ENCODE results near the gene MRFAP1L1. TPM values are rescaled to one million over a fixed set of nuclear protein-coding genes. Genes with fewer than 3 reads are reported as not detected.

Gene MRFAP1L1
- total RNA-seq, 6 donors from 2014 or later: 24.6 to 71.3 (median 50.8) TPM

GRCh38 chr4:6699388-6699787 lies 10.3 kb downstream of the MRFAP1L1 start:
- H3K36me3 ChIP-seq: peaks cover 0 to 12% (median 4%) of the 10 kb centered on the region in 4 donors
- H3K27ac ChIP-seq: no peak overlapping the region
- TF ChIP-seq EP300 (IDR thresholded peaks at IDR 0.05) (no peak), POLR2A (IDR thresholded peaks at IDR 0.05) (no peak), POLR2AphosphoS5 (IDR thresholded peaks at IDR 0.05) (no peak)
- TF ChIP-seq, protein P1, sequence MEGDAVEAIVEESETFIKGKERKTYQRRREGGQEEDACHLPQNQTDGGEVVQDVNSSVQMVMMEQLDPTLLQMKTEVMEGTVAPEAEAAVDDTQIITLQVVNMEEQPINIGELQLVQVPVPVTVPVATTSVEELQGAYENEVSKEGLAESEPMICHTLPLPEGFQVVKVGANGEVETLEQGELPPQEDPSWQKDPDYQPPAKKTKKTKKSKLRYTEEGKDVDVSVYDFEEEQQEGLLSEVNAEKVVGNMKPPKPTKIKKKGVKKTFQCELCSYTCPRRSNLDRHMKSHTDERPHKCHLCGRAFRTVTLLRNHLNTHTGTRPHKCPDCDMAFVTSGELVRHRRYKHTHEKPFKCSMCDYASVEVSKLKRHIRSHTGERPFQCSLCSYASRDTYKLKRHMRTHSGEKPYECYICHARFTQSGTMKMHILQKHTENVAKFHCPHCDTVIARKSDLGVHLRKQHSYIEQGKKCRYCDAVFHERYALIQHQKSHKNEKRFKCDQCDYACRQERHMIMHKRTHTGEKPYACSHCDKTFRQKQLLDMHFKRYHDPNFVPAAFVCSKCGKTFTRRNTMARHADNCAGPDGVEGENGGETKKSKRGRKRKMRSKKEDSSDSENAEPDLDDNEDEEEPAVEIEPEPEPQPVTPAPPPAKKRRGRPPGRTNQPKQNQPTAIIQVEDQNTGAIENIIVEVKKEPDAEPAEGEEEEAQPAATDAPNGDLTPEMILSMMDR (IDR thresholded peaks at IDR 0.05): no peak
- WGBS, 2 donors: 82 to 89% methylated on average over 5 of the region's 5 CpGs
- DNase-seq (no peak), ATAC-seq (ENCODE audit: low FRiP score in 2 of 2) (no peak)
- H3K9me3 ChIP-seq: no peaks in the 10 kb centered on the region
- no peak overlapping the region for H3K4me3 ChIP-seq
- no peaks in the 10 kb centered on the region for H3K27me3 ChIP-seq
- peaks cover 21 to 34% (median 24%) of the 10 kb centered on the region in 4 donors for H3K4me1 ChIP-seq

GRCh38 chr4:6697131-6697530 lies 12.5 kb downstream of the MRFAP1L1 start:
- Histone ChIP-seq H3K36me3 (peaks cover 0 to 12% (median 0%) of the 10 kb centered on the region in 4 donors), H3K27ac (peak overlapping the region in 3 of 4 donors; percentile 54 to 87 (median 85))

DNA sequence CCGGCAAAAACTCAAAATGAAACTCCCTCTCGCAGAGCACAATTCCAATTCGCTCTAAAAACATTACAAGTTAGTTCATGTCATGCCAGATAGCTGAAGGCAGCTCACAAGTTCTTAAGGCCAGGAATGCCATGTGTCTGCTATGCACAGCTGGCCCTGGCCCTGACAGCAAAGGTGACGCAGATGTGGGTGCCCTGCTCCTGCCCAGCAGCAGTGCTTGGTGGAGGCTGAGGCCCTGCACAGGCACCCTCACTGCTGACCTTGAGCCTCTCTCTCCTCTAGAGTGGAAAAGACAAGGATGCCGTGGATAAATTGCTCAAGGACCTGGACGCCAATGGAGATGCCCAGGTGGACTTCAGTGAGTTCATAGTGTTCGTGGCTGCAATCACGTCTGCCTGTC lies 13.1 kb downstream of the MRFAP1L1 start:
- TF ChIP-seq EP300 (IDR thresholded peaks at IDR 0.05): no peak
- WGBS, 2 donors: 61 to 64% methylated on average over 5 to 8 of the region's 8 CpGs
- Histone ChIP-seq H3K4me1 (peaks cover 24 to 52% (median 41%) of the 10 kb centered on the region in 4 donors), H3K9me3 (no peaks in the 10 kb centered on the region), H3K4me3 (no peak overlapping the region), H3K27me3 (no peaks in the 10 kb centered on the region), H3K36me3 (peaks cover 0 to 12% (median 0%) of the 10 kb centered on the region in 4 donors), H3K27ac (peak overlapping the region; percentile 54 to 87 (median 79))
- ATAC-seq (ENCODE audit: low FRiP score in 2 of 2) (peak in 1 of 2 donors; percentile 15), DNase-seq (no peak)

More at GRCh38 chr4:6697131-6697530, 12.5 kb downstream of the MRFAP1L1 start:
- 95% methylated on average over 6 of the region's 6 CpGs for WGBS, 2 donors
- no peak overlapping the region for H3K4me3 ChIP-seq
- H3K9me3 ChIP-seq: no peaks in the 10 kb centered on the region
- DNase-seq: no peak
- no peak for ATAC-seq (ENCODE audit: low FRiP score in 2 of 2)
- TF ChIP-seq, protein P1 (IDR thresholded peaks at IDR 0.05): no peak
- TF ChIP-seq POLR2A (IDR thresholded peaks at IDR 0.05): no peak
- H3K27me3 ChIP-seq: no peaks in the 10 kb centered on the region
- H3K4me1 ChIP-seq: peaks cover 24 to 51% (median 41%) of the 10 kb centered on the region in 4 donors

GRCh38 chr4:6695660-6696610 lies 13.7 kb downstream of the MRFAP1L1 start:
- no peaks in the 10 kb centered on the region for H3K9me3 ChIP-seq
- H3K27me3 ChIP-seq: no peaks in the 10 kb centered on the region
- WGBS, 2 donors: 52 to 57% methylated on average over 9 to 18 of the region's 18 CpGs
- H3K36me3 ChIP-seq: peaks cover 0 to 12% (median 0%) of the 10 kb centered on the region in 4 donors
- ATAC-seq (ENCODE audit: low FRiP score in 2 of 2) (peak in 1 of 2 donors; percentile 68), DNase-seq (no peak)
- H3K27ac ChIP-seq: peak overlapping the region; percentile 73 to 87 (median 84)
- peaks cover 24 to 52% (median 45%) of the 10 kb centered on the region in 4 donors for H3K4me1 ChIP-seq
- peak overlapping the region in 1 of 4 donors; percentile 0 for H3K4me3 ChIP-seq
- TF ChIP-seq POLR2A (IDR thresholded peaks at IDR 0.05) (peak in 1 of 4 donors; percentile 18), EP300 (IDR thresholded peaks at IDR 0.05) (no peak), POLR2AphosphoS5 (IDR thresholded peaks at IDR 0.05) (peak in 1 of 2 donors; percentile 13)
- TF ChIP-seq, protein P1 (IDR thresholded peaks at IDR 0.05): no peak

- DNase-seq (peak in 1 of 2 donors; percentile 63), ATAC-seq (ENCODE audit: low FRiP score in 2 of 2) (no peak)
- Histone ChIP-seq H3K4me1 (peaks cover 30 to 66% (median 57%) of the 10 kb centered on the region in 4 donors), H3K27me3 (no peaks in the 10 kb centered on the region), H3K27ac (peak overlapping the region; percentile 57 to 87 (median 84)), H3K9me3 (no peaks in the 10 kb centered on the region), H3K4me3 (peak overlapping the region in 3 of 4 donors; percentile 1 to 14 (median 11)), H3K36me3 (no peaks in the 10 kb centered on the region)
- 50 to 56% methylated on average over 13 to 16 of the region's 16 CpGs for WGBS, 2 donors
- no peak for TF ChIP-seq POLR2A (IDR thresholded peaks at IDR 0.05)
- TF ChIP-seq POLR2AphosphoS5 (IDR thresholded peaks at IDR 0.05): no peak
- TF ChIP-seq EP300 (IDR thresholded peaks at IDR 0.05): no peak
Measured at GRCh38 chr4:6694177-6694901, 15.3 kb downstream of the MRFAP1L1 start.

Measured in upper lobe of left lung (tissue), 6 donors.